ENCODE results near the gene MACROD2.
"Not testable (repeated sequence)": the region's sequence is repeated elsewhere in the genome, so short reads cannot be mapped to it uniquely, and the experiment has no call there.

MACROD2 gene

GRCh38 chr20:15076785-15077184 is 1081.5 kb downstream of the MACROD2 start:
- DNase-seq = no peak

DNA sequence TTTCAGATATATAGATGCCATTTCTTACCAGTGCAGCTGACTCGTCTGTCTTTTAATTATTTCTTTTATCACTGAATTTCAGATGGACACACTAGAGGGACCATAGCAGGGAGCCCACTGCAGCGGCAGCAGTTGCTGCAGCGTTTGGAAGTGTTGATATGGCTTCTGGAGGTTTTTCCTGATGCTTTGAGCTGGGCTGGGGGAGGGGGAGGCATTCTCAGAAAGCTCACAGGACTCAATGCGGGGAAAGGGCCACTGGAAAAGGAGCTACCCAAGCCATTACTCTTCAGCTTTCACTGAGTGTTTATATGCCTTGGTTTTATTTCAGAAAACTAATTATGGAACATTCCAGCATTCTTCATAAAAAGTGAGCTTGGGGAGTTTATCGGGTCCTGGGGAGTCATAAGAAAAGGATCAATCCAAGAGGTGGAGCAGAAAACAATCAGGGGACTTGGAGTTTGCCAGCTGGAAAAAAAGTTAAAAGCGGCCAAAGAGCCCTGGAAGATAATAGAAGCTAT is 1082.5 kb downstream of the MACROD2 start:
- no peak for DNase-seq

GRCh38 chr20:15079594-15080340 is 1084.5 kb downstream of the MACROD2 start:
- no peak for DNase-seq

GRCh38 chr20:15081261-15081660 is 1085.9 kb downstream of the MACROD2 start:
- DNase-seq = no peak

DNA sequence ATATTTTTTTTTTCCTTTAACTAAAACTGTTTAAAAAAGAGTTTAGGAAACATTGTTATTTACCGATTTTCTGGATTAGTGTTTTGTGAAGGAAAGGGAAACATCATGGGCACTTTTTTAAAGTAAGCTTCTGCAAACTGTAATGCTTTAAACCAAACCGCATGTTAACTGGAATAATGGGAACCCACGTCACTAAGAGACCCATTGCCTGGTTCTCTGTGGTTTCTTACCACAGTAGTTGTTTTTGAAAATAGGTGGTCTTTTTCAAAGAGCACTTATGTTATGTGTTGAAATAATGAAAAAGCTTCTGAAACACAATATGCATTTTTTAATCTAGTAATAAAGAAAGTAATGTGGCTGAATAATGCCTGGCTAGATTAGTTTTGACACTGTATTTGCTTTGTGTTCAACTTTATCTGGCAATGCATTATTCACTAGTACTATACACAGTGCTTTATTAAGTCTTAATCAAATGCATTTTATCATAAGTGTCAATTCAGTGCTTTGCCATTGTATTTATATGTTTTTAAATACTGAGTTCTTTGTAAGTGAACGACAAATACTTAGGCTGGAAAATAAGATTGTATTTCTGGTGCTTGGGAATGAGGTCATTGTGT is 1096.2 kb downstream of the MACROD2 start:
- no peak for DNase-seq

DNA sequence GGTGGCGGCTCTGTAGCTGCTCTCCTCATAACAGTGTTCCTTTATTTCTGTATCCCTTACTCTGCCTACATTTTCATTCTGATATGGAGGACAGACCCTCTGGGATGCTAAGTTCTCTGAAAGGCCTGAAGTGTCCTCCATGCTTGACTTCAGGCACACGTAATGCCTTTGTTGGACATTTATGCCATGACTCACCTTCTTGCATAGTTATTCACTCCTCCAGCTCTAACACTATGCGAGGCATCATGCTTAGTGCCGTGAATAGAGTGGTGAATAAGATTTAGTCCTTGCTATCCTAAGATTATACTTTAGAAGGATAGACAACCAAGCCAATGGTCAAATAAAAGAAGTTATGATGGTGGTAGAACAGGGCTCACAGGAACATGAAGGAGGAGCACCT is 1103.0 kb downstream of the MACROD2 start:
- no peak for DNase-seq

GRCh38 chr20:15099130-15099529 is 1103.8 kb downstream of the MACROD2 start:
- no peak for DNase-seq

GRCh38 chr20:15100506-15101160 is 1105.3 kb downstream of the MACROD2 start:
- DNase-seq = no peak

DNA sequence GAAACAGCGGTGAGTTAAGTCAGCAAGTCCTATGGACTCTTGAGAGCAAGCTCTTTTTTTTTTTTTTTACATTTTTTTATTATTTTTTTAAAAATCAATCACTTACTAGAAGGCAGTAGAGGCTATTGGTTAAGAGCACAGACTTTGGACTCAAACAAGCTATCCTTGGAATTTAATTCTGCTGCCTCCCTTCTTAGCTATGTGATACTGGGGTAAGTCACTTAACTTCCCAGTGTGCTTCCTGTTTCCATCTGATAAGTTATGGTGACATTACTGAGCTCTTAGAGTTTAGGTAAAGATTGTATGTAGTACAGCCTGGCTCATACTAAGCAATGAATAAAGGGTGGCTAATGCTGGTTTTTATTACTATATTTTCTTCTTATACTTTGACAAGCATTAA is 1112.6 kb downstream of the MACROD2 start:
- DNase-seq = no peak

- DNase-seq = no peak
Observed at GRCh38 chr20:15109494-15109893, 1114.2 kb downstream of the MACROD2 start.

DNA sequence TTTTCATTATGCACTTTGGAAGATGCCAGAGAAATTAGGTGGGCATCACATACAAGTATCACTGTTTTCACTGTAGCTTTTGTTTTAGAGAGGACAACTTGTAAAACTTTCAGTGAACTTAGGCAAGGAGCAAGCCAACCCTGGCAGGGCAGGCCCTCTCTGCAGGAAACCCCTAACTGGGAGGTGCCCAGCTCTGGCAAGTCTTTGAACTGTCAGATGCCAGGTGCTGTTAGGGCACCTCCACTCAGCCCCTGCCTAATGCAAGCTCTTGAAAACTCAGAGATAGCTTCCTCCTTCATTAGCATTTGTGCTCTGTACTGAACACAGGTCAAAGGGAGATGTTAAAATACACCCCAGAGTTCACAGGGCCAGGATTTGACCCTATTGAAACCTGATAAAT is 1116.3 kb downstream of the MACROD2 start:
- DNase-seq = no peak

- DNase-seq = no peak
Observed at GRCh38 chr20:15113144-15113773, 1117.9 kb downstream of the MACROD2 start.

GRCh38 chr20:15119852-15120487 is 1124.7 kb downstream of the MACROD2 start:
- DNase-seq = no peak

DNA sequence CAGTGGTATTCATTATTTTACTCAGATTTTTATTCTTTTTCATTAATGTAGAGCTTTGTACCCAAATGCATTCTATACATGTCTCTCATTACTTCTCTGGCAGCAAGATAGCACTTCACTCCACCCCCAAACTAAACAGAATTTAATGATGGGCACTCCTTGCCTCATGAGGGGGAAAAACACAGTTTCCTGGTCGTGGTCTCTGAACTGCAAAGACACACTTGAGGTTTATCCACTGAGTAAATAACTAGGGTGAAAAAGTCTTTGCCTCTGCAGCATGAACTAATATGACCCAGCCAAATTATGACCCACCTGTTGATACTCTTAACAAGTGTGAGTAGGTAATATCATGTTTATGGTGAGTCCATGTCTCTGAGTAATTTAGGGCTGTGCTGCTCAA is 1127.3 kb downstream of the MACROD2 start:
- DNase-seq = no peak

DNA sequence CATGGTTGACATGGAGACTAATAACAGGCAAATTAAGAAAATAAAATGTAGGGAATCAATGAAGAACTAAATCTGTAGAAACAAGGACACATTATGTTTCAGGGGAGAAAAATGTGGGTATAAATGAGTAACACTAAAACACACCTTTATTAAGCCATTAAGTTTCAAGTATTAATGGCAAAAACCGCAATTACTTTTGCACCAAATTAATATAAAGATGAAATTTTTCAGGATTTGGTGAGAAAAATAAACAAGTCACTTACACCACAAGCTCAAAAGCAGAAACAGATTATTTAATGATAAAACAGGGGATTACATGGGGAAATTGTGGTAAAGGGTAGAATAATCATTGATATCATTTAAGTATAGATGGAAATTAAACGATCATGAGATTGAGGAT is 1135.9 kb downstream of the MACROD2 start:
- no peak for DNase-seq

DNA sequence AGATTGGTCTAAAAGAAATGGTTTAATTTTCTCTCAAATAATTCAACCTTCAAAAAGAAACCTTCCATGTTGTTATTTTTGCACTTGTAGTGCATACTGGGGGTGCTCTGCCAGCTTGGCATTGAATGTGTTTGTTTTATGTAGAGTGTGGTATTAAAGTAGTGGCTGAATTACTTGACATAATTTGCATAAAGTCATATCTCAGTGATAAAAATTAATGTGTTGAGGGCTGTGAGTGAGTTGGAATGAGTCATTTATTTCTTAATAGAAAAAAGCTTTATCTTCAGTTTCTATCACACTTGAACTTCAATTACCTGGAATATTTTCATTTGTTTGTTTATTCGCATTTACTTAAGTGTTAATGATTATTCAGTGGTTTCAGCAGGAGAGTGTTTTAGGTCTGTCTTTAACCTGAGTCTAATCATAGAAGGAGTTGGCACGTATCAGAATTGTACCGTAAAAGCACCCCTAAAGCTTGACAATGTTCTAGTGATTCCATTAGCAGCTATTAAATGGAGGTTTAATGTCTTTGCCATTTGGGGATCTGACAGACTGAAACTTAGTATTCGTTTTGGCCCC is 1143.3 kb downstream of the MACROD2 start:
- no peak for DNase-seq

DNA sequence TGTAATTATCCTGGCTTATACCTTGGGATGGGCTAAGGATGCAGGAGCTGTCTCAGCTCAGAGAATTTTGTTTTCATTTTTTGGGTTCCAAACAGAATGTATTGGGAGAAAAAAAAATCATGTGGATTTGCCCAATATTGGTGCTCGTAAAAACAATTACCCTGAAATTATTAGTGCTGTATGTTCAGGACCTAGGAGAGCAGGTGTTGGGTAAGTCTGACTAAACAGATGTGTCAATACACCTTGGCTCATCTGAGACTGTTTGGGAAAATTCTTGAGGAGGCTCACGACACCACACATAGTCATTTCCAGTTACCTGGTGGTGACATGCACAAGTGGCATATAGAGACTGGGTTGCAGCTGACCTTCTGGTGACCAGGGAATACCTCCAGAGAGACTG is 1144.2 kb downstream of the MACROD2 start:
- DNase-seq = no peak

- DNase-seq = no peak
Observed at GRCh38 chr20:15140286-15140685, 1145.0 kb downstream of the MACROD2 start.

- not testable (repeated sequence) for DNase-seq
Observed at GRCh38 chr20:15140940-15141339, 1145.6 kb downstream of the MACROD2 start.

DNA sequence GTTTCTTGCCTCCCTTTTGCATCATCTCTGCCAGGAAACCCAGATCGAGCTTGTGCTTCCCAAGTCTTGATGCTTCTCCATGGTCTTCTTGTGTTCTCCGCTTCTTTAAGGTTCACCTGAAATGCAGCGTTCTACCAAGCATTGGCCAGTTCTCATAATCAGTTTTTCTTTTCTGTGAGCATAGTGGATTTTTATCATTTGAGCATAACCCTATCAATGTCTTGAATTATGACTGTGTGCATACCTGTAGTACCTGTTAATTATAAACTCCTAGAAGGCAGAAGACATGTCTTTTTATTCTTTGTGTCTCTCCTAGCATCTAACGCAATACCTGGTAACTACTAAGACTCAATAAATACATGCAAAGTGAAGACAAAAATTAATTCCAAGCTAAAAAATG is 1146.5 kb downstream of the MACROD2 start:
- DNase-seq = no peak

DNA sequence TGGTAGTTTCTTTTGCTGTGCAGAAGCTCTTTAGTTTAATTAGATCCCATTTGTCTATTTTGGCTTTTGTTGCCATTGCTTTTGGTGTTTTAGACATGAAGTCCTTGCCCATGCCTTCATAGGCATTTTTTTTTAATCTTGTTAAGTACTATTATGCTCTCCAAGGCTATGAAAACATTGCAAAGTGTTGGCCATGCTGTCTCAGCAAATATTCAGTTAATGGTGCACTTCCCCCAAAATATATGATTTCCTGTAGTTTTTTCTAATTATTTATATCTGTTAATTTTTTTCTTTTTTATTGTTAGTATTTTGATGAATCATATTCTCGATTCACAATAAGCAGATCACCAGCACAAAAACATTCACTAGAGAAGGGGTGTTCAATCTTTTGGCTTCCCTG is 1148.2 kb downstream of the MACROD2 start:
- DNase-seq = no peak

GRCh38 chr20:15144916-15145315 is 1149.6 kb downstream of the MACROD2 start:
- DNase-seq = no peak

DNA sequence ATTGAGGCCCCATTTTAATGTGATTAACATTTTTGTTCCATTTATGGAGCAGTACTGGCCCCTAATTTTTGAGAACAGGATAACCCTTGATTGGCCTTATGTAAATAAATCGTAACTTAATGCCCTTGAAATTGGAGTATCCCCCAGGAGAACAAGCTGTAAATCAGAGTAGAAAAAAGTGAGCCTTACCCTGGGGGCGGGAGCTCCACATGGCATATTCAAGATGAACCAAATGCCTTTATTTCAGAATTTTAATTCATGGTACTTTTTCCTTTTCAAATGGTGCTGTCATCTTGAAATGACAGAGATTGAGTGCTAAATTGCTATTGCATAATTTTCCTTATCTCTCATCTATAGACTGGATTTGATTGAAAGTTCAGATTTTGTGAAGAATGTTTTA is 1151.6 kb downstream of the MACROD2 start:
- no peak for DNase-seq

Data from hematopoietic multipotent progenitor cell treated with erythropoietin and hydrocortisone succinate and interleukin-3 and kit ligand, for 6 days (in vitro differentiated cells).